HG03103 (cell line): ENCODE results near the gene DDX56.
A peak's percentile ranks its signal among the peaks of the same experiment; 100 is the strongest.
"Not testable (repeated sequence)": the region's sequence is repeated elsewhere in the genome, so short reads cannot be mapped to it uniquely, and the experiment has no call there.

ENCODE experiments used
- ATAC-seq: cut with Tn5 transposase; IDR thresholded peaks from one replicate; pipeline ENCODE4 v1.9.1; 2021; ENCODE audit warnings: low read depth; ENCODE audit not compliant: unreplicated experiment

Gene DDX56

DNA sequence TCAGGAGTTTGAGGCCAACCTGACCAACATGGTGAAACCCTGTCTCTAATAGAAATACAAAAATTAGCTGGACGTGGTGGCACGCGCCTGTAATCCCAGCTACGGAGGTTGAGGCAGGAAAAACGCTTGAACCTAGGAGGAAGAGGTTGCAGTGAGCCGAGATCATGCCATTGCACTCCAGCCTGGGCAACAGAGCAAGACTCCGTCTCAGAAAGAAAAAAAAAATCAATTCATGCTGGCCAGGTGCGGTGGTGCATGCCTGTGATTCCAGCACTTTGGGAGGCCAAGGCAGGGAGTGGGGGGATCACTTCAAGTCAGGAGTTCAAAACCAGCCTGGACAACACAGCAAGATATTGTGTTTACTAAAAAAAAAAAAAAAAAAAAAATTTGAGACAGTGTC, 23.5 kb upstream of the DDX56 start:
- not testable (repeated sequence) for ATAC-seq

DNA sequence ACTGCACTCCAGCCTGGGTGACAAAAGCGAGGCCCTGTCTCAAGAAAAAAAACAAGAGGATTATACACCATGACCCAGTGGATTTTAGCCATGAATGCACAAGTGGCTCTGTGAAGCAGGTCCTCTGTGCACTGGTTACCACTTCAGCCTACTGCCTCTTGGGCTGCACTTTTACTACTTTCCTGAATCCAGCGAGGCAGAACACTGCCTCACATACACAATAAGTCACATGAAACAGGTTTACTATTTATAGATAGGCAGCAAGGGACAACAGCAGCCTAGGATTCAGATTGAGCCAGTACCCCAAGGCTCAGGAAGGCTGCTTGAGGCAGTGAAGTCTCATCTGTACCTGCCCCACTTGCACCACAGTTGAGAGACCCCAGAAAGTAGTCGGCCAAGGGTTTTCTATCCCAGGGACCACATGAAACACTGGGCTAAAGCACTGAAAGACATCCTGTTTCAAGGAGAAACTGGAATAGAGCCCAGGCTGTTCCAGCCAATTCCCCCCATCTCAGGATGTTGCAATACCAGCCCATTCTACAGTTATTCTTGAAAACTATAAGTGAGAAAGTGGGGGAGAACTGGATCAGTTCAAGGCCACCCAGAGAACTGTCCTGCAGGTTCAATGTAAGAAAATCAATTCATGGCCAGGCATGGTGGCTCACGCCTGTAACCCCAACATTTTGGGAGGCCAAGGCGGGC, 22.4 kb upstream of the DDX56 start:
- ATAC-seq = no peak

DNA sequence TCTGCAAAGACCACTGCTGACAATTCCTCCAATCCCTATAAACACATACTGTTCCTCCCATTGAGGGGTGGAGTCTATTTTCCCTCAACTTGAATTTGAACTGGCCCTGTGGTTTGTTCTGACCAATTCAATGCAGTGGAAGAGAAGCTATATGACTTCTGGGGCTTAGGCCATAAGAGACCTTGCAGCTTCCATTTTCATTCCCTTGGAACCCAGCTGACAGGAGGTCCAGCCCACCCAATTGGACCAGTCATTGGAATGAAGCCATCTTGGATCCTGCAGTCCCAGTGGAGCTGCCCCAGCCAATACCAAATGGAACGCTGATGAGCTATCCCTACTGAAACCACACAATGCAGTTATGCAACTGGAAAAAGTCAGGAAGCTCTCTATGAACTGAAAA, 17.2 kb upstream of the DDX56 start:
- ATAC-seq = no peak

DNA sequence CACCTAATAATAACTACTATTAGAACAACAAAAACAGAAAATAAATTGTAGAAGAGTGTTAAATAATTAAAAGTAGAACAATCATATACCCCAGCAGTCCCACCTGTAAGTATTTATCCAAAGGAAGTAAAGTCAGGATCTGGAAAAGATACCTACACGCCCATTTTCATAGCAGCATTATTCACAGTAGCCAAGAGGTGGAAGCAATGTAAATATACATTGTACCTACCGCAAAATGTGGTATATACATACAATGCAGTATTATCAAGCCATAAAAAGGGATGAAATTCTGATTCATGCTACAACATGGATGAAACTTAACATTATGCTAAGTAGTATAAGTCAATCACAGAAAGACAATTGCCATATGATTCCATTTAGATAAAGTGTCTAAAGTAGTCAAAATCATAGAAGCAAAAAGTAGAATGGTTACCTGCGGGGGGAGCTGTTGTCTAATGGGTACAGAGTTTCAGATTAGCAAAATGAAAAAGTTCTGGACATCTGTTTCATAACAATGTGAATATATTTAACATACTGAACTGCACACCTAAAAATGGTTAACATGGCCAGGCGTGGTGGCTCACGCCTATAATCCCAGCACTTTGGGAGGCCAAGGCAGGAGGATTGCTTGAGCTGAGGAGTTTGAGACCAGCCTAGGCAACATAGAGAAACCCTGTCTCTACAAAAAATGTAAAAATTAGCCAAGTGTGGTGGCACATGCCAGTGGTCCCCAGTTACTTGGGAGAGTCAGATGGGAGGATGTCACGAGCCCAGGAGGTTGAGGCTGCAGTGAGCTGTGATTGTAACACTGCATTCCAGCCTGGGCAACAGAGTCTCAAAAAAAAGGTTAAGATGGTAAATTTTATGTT, 14.4 kb upstream of the DDX56 start:
- ATAC-seq = no peak

DNA sequence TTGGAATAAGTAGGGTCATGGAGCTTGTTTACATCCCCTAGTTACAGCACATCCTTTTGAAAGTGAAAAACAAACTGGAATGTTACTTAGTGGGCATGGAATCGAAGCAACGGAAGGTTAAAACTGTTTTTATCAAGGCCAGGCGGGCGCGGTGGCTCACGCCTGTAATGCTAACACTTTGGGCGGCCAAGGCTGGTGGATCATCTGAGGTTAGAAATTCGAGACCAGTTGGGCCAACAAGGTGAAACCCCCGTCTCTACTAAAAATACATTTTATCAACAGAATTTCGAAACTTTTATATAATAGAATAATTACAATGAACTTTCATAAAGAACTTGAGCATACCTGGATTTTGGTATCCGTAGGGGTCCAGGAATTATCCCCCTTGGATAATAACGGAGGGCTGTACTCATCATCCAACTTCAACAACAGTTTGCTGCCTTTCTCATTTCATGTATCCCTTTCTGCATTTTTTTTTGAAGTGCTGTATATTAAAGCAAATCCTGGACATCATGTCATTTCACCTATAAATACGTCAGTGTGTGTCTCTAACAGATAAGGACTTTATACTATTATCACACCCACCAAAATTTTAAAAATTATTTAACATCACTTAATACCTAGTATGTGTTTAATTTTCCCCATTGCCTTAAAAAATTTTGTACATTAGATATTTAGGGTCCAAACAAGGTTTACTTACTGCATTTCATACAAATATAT, 9.6 kb upstream of the DDX56 start:
- no peak for ATAC-seq

DNA sequence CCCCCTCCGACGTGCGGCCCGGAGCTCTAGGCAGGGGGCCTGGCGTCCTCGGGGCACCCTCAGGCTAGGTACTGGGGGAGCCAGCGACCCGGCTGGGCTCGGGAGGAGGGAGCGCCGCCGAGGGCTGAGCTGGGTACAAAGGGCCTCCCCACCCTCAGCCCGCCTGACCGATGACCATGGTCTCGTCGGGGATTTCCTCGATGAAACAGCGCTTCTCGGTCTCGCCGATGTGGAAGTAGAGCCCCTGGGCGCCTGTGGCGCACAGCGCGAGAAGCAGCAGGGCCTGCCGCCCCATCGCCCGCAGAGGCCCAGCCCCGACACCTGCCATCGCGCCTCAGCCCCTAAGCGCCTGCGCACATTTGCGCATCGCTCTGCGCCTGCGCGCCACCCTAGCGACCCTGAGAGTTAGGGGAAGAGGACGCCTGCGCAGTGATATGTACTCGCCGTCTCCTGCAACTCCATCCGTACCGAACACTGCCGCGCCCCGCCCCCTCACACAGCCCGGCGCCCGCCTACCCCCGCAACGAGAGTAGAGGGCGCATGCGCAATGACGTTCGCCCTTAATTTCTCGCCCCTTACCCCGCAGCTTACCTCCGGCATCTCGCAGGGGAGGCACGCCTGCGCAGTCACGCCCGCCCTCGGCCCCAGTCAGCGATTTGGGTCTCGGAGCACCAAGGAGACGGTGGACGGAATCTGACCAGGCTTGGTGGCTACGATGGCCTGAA, 8.3 kb upstream of the DDX56 start, which contains the start of gene TMED4:
Gene TMED4 (minus strand): TSS at position 353 of the 725 bp plus-strand sequence. CDS start 25 bp downstream, at position 328.
- peak; percentile 80 for ATAC-seq

DNA sequence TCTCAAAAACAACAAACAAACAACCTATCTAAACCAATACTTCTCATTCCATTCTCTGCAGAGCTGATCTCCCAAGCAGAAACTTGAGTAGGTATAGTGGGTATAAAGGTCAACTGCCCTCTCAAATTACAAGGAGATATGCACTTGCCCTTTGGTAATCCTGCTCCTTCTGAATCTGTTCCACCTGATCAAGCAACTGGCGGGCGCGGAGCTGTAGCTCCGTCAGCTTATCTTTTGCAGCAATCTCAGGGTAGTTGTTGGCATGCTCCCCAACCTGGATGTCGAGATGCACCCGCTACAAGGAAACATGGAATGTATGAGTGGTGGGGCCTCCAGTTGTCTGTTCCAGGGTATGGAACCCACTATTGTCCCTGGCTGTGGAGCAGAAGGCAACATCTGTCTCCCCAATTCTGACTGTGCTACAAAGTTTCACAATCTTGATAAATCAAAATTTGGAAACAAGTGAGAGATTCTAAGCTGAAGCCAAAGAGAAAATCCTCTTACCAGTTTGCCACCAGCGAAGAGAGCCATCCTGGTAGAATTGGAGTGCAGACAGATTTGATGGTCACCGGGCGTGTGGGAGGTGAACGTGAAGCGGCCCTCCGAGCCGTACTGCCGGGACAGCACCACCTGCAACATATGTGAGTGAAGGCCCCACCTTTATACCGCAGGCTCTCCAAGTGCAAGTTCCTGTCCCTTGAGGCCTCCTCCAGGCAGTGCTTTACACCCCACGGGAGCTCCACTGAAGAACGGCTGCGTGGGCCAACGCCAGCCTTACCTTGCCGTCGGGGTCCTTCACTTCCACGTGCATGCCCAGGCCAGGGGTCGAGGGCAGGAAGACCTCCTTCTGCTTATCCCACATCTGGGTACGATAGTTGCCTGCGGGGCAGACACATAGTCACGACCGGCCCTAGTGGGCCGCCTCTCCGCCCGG, 7.5 kb upstream of the DDX56 start:
- peak; percentile 34 for ATAC-seq

DNA sequence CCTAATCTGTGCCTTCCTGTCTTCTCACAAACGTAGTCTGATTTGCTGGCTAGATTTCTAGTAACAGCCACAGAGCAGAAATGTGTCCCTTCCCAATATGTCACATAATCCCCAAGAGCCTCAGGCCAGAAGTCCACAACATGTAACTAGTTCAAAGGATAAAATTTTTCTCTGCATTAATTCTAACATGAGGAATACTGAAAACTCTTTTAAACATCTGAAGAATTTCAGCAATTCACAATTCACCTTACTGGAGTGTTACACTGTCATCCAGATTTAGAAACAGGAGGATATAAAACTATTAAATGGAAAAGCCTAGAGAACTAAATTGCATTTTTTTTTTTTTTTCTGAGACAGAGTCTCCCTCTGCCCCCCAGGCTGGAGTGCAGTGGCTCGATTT, 2.5 kb upstream of the DDX56 start:
- no peak for ATAC-seq

DNA sequence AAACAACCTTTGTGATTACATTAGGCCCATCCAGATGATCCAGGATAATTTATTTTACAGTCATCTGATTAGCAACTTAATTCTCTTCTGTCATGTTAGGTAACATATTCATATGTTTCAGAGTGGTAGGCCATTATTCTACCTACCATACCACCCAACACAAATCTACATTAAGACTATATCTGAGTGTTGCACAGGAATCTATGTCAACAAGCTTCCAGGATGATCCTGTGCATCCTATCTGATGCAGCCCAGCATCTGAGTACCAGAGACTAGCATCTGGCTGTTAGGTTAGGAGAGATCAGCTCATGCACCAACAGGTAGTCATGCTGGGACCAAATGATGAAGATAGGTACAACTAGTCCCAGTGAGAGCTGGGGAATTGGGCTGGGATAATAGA, 1.3 kb upstream of the DDX56 start:
- ATAC-seq = no peak

DNA sequence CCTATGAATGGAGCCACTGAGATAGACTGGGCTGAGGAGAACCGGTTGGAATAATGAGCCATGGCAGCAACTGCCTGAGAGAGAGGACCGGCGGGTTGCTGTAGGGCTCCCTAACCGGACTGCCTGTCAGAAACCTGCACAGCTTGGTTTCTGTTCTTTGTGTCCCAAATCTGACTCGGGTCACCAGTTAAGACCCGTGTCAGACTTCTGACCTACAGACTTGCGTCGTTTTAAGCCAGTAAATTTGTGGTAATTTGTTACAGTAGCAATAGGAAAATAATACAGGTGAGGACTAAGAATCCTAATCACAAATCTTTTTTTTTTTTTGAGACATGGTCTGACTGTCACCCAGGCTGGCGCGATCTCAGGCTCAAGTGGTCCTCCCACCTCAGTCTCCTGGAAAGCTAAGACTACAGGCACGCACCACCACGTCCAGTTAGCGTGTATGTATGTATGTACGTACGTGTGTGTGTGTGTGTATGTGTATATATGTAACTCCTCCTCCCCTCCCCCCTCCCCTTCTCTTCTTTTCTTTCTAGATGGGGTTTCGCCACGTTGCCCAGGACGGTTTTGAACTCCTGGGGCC, 672 bp upstream of the DDX56 start:
- no peak for ATAC-seq

DNA sequence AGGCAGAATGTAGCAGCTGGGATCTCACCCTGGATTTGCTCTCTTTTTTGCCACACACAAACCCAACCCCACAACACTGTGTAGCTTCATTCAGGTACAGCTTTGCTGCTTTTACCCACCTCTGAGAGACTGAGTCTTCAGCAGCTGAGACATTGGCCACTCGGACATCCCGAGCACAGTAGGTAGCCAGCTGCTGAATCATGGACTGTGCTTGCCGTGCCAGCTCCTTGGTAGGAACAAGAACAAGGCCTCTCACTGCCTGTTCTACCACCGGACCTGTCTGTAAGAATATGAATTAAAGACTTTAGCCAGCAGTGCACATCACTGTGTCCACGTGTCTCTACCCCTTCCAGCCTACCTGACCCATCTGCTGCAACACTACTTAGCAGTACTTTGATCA, 937 bp downstream of the DDX56 start:
- ATAC-seq = no peak

DNA sequence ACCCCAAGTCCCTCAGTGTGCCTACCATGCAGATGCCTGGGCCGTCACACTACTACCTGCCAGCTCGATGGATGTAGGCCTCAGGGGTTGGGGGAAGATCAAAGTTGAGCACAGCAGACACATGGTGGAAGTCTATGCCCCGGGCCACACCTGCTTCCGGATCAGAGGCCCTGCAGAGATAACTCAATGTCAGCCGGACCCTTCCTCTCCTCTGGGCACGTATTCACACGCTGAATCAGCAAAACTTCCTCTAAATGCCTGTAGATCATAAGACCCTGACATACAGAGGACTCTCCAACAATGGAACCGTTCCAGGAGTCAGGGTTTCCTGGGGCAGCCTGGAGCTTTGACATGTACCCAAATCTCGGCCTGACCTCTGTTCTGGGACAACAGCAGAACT, 3.7 kb downstream of the DDX56 start:
- no peak for ATAC-seq

DNA sequence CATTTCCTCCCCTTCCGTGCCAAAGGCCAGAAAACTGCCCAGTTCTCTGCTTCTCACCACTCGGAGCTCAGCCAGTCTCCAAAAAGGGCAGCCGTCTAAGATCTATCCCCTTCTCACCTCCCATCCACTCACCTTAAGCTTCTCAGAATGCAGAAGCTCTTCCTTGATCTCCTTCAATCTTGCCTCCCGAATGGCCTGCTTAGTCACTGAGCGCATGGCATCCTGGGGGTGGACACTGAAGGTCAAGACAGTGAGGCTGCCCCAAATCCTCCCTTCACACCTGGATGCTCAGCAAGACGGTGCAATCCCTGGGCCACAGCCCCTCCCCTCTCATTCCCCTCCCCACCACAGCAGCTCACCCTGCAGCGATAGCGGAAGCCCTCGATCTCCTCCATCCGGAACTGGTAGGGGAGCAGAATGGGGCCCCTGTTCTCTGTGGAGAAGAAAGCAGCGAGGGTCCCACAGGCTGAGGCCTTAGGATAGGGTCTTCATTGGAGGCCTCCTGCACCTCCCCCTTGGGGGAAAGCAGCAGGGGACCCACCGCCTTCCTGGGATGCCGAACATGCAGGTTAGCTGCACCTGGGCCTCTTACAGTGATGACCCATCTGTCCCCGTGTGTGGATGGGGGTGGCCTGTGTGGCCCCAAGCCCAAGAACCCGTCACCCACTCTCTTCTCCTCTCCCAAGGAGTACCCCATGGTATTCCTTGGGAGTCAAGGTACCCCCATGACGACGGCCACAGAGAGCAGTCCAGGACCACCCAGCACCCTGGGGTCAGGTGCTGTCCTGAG, 4.7 kb downstream of the DDX56 start:
- ATAC-seq = no peak

DNA sequence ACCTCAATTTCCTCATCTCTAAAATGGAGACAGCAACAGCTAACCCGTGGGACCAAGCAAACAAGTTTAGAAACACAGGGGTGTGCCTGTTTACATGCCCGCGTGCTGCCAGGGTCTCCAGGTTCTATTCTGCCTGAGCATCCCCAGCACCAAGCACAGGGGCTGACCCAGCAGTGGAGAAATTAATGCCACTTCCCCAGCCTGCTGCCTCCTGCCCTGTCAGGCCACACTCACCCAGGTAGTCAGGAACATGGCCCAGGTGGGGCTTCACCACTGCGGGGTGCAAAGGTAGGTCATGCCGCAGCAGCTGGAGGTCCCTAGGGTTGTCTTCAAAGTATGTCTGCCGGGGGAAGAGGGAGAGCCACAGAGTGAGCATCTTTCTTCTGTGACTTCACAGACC, 5.8 kb downstream of the DDX56 start:
- no peak for ATAC-seq

DNA sequence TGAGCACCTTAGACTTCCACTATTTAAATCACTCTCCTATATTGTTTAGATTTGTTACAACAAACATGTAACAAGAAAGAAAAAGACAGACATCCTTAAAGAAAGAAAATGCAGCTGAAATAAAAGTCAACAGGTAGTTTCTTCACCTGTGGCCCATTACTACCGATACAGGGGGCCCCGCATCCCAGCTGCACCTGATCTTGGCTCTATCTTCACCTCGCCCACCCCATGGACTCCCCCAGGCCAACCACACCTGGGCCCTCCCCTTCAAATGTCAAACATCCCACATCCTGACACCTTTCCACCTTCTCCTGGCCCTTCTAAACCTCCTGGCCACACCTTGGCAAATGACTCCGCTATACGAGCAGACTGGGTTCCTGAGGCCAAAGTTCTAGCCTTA, 7.0 kb downstream of the DDX56 start:
- ATAC-seq = no peak

DNA sequence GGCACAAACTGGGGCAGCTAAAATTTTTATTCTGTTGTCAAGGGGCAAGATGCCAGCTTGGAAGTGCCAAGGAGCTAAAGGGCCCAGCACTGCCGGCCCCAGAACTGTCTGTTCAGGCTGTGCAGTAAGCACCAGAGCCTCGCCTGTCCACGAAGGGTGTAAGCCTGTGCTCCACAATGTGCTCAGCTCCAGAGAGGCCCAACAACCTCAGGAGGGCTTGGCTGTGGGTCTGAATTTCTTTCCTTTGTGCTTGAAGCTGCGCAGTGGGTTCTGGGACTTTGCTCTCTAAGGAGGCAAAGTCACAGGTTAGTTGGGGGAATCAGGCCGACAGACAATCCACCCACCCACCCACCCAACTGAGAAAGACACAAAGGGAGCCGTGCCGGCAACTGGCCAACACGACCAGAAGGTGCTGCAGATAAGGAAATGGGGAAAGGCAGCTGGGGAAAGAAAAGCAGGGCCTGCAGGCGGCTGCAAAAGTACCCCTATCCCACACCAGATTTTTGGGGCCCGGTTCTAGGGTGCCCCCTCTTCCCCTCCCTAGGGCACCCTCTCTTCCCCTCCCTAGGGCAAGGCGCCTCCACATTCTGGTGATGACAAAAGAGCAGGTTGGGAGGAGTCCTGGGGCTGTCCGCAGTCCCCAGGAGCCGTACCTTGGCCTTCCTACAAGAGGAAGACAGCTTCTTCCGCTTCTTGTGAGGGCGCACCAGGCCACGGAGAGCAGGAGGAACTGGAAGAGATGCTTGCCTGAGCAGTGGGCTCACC, 7.7 kb downstream of the DDX56 start:
- ATAC-seq = no peak

DNA sequence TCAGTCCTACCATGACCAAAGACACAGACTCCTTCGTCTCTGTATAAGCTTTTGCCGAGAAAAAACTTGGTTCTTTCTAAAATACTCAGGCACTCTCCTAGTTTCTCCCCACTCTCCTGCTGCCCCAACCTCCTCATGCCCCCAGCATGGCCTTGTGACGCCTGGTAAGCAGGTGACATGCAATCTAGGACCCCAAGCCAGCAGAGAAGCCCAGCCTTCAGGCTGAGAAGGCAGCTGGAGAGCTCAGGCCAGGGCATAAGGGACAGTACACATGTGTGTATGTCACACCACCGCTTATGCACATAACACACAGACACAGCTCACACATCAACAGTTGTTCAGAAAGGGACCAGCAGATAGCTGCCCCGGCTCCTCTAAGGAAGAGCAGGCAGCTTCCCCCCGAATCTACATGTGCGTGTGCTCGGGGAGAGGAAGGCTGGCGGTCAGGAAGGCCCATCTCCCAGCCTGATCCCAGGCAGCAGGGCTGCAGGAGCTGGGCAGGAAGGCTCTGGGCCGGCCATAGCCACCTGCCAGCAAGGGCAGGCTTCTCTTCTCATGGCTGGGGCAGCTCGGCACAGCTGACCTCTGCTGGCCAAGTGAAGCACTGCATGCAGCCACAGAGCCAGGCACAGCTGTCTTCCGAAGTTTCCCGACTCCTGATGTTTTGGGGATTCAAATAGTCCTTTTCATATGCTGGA, 8.5 kb downstream of the DDX56 start:
- peak; percentile 58 for ATAC-seq
